ENCODE data around the gene UMAD1. TPM values are rescaled to one million over a fixed set of nuclear protein-coding genes. Genes with fewer than 3 reads are reported as not detected.
A peak's percentile ranks its signal among the peaks of the same experiment; 100 is the strongest.

The UMAD1 gene
- total and polyA plus RNA-seq, 2 experiments from 2014 or later: 8.4 to 12.4 TPM

DNA sequence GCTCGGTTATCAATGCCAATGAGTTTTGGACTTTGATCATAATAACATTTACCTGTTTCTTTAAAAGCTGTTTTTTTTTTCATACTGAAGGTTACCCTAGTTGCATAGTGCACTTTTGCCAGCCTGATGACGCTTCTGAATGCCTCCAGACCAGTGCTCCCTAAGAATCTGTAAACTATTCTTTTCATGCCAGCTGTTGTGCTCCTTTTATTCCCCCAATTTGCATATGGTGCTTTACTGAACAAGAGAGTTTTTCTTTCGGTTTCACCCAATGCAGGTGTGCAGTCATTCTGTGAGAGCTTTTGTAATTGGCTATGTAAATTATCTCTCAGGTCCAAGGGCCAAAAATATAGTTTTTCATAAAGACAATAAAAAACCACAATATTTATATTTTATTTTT, 279.9 kb downstream of the UMAD1 start:
- no peak overlapping the region for H3K27ac ChIP-seq (ENCODE audit: low read depth)
- H3K9me2 ChIP-seq (ENCODE audit: insufficient read depth): peaks cover 8% of the 10 kb centered on the region; the same call in 1 of the 2 replicates
- H3K4me2 ChIP-seq: no peak overlapping the region
- no peak overlapping the region for H3K4me3 Mint-ChIP-seq
- H3K9me3 Mint-ChIP-seq: no peaks in the 10 kb centered on the region
- TF ChIP-seq, protein P1, sequence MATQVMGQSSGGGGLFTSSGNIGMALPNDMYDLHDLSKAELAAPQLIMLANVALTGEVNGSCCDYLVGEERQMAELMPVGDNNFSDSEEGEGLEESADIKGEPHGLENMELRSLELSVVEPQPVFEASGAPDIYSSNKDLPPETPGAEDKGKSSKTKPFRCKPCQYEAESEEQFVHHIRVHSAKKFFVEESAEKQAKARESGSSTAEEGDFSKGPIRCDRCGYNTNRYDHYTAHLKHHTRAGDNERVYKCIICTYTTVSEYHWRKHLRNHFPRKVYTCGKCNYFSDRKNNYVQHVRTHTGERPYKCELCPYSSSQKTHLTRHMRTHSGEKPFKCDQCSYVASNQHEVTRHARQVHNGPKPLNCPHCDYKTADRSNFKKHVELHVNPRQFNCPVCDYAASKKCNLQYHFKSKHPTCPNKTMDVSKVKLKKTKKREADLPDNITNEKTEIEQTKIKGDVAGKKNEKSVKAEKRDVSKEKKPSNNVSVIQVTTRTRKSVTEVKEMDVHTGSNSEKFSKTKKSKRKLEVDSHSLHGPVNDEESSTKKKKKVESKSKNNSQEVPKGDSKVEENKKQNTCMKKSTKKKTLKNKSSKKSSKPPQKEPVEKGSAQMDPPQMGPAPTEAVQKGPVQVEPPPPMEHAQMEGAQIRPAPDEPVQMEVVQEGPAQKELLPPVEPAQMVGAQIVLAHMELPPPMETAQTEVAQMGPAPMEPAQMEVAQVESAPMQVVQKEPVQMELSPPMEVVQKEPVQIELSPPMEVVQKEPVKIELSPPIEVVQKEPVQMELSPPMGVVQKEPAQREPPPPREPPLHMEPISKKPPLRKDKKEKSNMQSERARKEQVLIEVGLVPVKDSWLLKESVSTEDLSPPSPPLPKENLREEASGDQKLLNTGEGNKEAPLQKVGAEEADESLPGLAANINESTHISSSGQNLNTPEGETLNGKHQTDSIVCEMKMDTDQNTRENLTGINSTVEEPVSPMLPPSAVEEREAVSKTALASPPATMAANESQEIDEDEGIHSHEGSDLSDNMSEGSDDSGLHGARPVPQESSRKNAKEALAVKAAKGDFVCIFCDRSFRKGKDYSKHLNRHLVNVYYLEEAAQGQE (IDR thresholded peaks at IDR 0.05; ENCODE audit: unreplicated experiment): no peak
- TF ChIP-seq, protein P2, sequence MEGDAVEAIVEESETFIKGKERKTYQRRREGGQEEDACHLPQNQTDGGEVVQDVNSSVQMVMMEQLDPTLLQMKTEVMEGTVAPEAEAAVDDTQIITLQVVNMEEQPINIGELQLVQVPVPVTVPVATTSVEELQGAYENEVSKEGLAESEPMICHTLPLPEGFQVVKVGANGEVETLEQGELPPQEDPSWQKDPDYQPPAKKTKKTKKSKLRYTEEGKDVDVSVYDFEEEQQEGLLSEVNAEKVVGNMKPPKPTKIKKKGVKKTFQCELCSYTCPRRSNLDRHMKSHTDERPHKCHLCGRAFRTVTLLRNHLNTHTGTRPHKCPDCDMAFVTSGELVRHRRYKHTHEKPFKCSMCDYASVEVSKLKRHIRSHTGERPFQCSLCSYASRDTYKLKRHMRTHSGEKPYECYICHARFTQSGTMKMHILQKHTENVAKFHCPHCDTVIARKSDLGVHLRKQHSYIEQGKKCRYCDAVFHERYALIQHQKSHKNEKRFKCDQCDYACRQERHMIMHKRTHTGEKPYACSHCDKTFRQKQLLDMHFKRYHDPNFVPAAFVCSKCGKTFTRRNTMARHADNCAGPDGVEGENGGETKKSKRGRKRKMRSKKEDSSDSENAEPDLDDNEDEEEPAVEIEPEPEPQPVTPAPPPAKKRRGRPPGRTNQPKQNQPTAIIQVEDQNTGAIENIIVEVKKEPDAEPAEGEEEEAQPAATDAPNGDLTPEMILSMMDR (conservative IDR thresholded peaks at IDR 0.05; ENCODE audit: low read depth in 2 of 2): no peak
- TF ChIP-seq ZNF331 (CRISPR knock-in tag; IDR thresholded peaks at IDR 0.05; ENCODE audit: low read depth): no peak
- no peak for TF ChIP-seq JUNB (IDR thresholded peaks at IDR 0.05; ENCODE audit: unreplicated experiment)
- no peaks in the 10 kb centered on the region for H3F3A ChIP-seq (replicated peaks; ENCODE audit: low read depth)
- no peaks in the 10 kb centered on the region for H4K20me1 ChIP-seq (replicated peaks; ENCODE audit: insufficient read depth)
- no peaks in the 10 kb centered on the region for H3K36me3 Mint-ChIP-seq (ENCODE audit: low read depth)
- no peaks in the 10 kb centered on the region for H3K27me3 ChIP-seq (ENCODE audit: insufficient read depth)
- DNase-seq (ENCODE audit: low spot score): peak; percentile 59
- no peaks in the 10 kb centered on the region for H3K27me3 Mint-ChIP-seq (ENCODE audit: insufficient read depth, low read depth, poor library complexity)
- no peaks in the 10 kb centered on the region for H3K79me2 ChIP-seq (replicated peaks; ENCODE audit: insufficient read depth)
- peaks cover 55% of the 10 kb centered on the region for H3K4me1 Mint-ChIP-seq
- no peak overlapping the region for H3K27ac Mint-ChIP-seq
- no peak overlapping the region for H2AFZ ChIP-seq
- no peak overlapping the region for H3K4me3 ChIP-seq
- peaks cover 58% of the 10 kb centered on the region for H3K4me1 ChIP-seq (ENCODE audit: insufficient read depth)
- peak; percentile 59 for ATAC-seq
- no peaks in the 10 kb centered on the region for H3K36me3 ChIP-seq (ENCODE audit: insufficient read depth)

DNA sequence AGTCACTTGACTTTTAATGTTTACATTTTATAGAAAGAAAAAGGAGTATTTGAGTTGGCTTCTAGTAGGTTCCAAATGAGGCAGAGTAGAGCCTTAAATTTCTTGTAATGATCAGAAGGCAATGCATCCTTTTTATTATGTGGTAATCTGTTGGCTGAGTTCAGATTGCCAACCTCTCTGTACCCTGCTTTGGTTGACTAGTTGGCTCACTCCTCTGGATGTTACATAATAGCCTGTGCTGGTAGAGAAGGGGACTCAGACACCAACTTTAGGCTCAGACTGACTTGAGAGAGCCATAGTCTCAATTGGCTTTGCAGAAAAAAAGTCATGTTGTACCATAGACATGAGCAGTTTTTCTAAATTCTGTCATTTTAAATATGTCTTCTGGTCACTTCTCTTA, 281.3 kb downstream of the UMAD1 start:
- H2AFZ ChIP-seq: no peak overlapping the region
- ATAC-seq (no peak), DNase-seq (ENCODE audit: low spot score) (no peak)
- H4K20me1 ChIP-seq (replicated peaks; ENCODE audit: insufficient read depth): no peaks in the 10 kb centered on the region
- no peak overlapping the region for H3K4me3 Mint-ChIP-seq
- H3K9me3 Mint-ChIP-seq: no peaks in the 10 kb centered on the region
- H3K9me2 ChIP-seq (ENCODE audit: insufficient read depth): 0 out of 2 replicates have a peak, but pooled peaks cover 3% of the 10 kb centered on the region
- no peaks in the 10 kb centered on the region for H3K36me3 ChIP-seq (ENCODE audit: insufficient read depth)
- no peaks in the 10 kb centered on the region for H3K36me3 Mint-ChIP-seq (ENCODE audit: low read depth)
- no peaks in the 10 kb centered on the region for H3K79me2 ChIP-seq (replicated peaks; ENCODE audit: insufficient read depth)
- no peak overlapping the region for H3K4me2 ChIP-seq
- no peak overlapping the region for H3K27ac ChIP-seq (ENCODE audit: low read depth)
- H3K27me3 Mint-ChIP-seq (ENCODE audit: insufficient read depth, low read depth, poor library complexity): no peaks in the 10 kb centered on the region
- H3F3A ChIP-seq (replicated peaks; ENCODE audit: low read depth): no peaks in the 10 kb centered on the region
- no peaks in the 10 kb centered on the region for H3K27me3 ChIP-seq (ENCODE audit: insufficient read depth)
- H3K27ac Mint-ChIP-seq: no peak overlapping the region
- no peak overlapping the region for H3K4me3 ChIP-seq
- H3K4me1 Mint-ChIP-seq: peaks cover 55% of the 10 kb centered on the region
- peaks cover 58% of the 10 kb centered on the region for H3K4me1 ChIP-seq (ENCODE audit: insufficient read depth)
- no peak for TF ChIP-seq POLR2AphosphoS5 (IDR thresholded peaks at IDR 0.05; ENCODE audit: low read depth)
- no peak for TF ChIP-seq ZNF331 (CRISPR knock-in tag; IDR thresholded peaks at IDR 0.05; ENCODE audit: low read depth)
- TF ChIP-seq, protein P1 (IDR thresholded peaks at IDR 0.05; ENCODE audit: unreplicated experiment): no peak
- TF ChIP-seq NANOG (IDR thresholded peaks at IDR 0.05; ENCODE audit: borderline replicate concordance): no peak
- no peak for TF ChIP-seq JUNB (IDR thresholded peaks at IDR 0.05; ENCODE audit: unreplicated experiment)
- TF ChIP-seq, protein P2 (conservative IDR thresholded peaks at IDR 0.05; ENCODE audit: low read depth in 2 of 2): no peak
- TF ChIP-seq CREB1 (CRISPR knock-in tag; IDR thresholded peaks at IDR 0.05; ENCODE audit: low read depth): no peak
